ENCODE data around the gene BRD7.

- no peak for TF ChIP-seq CTCF (IDR thresholded peaks at IDR 0.05; ENCODE audit: poor library complexity)
- no peak for TF ChIP-seq EZH2 (IDR thresholded peaks at IDR 0.05; ENCODE audit: borderline replicate concordance)
Measured at GRCh38 chr16:50308237-50308965, 60.4 kb downstream of the BRD7 start.
